ENCODE measurements around the gene TESMIN.

GRCh38 chr11:68778205-68778604 lies 26.9 kb upstream of the TESMIN start:
- TF ChIP-seq POU2F2 (IDR thresholded peaks at IDR 0.05; ENCODE audit: low read depth, low read length): no peak
- TF ChIP-seq TAF1 (IDR thresholded peaks at IDR 0.05; ENCODE audit: low read depth, low read length): no peak
- TF ChIP-seq POLR2AphosphoS5 (IDR thresholded peaks at IDR 0.05; ENCODE audit: low read depth, low read length): no peak
- no peak for TF ChIP-seq POLR2A (IDR thresholded peaks at IDR 0.05; ENCODE audit: low read depth, low read length)
- TF ChIP-seq SPI1 (IDR thresholded peaks at IDR 0.05; ENCODE audit: low read depth, low read length): no peak
- no peak for TF ChIP-seq PAX5 (IDR thresholded peaks at IDR 0.05; ENCODE audit: insufficient read depth, low read length, severe bottlenecking)
